ENCODE data around the gene CCR1. TPM values are rescaled to one million over a fixed set of nuclear protein-coding genes. Genes with fewer than 3 reads are reported as not detected.

Gene CCR1
- polyA plus RNA-seq, 1 donor from 2014 or later = not detected

GRCh38 chr3:46194868-46195553 lies 13.1 kb downstream of the CCR1 start:
- H3K9ac ChIP-seq (ENCODE audit: low read length) = no peak overlapping the region
- TF ChIP-seq TAF1 (IDR thresholded peaks at IDR 0.05; ENCODE audit: low read depth) (no peak), SMC3 (conservative IDR thresholded peaks at IDR 0.05; ENCODE audit: poor library complexity) (no peak), POLR2AphosphoS5 (IDR thresholded peaks at IDR 0.05) (no peak), EZH2 (IDR thresholded peaks at IDR 0.05; ENCODE audit: borderline replicate concordance, insufficient read depth, low read length, poor library complexity, severe bottlenecking) (no peak), REST (IDR thresholded peaks at IDR 0.05; ENCODE audit: borderline replicate concordance) (no peak), CTCF (IDR thresholded peaks at IDR 0.05; ENCODE audit: poor library complexity, severe bottlenecking) (no peak)

DNA sequence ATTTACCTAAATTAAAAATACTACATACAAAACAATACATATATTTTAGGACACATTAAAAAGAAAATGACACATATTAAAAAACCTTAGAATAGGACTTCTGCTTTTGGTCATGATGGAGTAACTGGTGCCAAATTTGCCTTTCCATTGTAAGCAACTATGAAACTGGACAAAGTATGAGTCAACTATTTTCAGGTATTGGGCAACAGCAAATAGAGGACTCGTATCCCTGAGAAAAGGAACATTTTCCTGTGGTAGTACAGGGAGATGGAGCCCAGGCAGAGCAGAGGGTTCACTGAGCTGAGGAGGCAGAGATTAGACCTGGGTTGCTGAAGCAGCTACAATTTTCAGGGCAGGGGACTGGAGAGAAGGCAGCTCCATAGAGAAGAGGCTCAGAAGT lies 14.7 kb downstream of the CCR1 start:
- Histone ChIP-seq H3K79me2 (replicated peaks; ENCODE audit: insufficient read depth, low read length) (no peaks in the 10 kb centered on the region), H3K4me2 (ENCODE audit: low read length) (no peak overlapping the region), H3K4me3 (ENCODE audit: low read length) (no peak overlapping the region), H3F3A (ENCODE audit: insufficient read depth, low read length, poor library complexity, severe bottlenecking) (no peaks in the 10 kb centered on the region), H2AFZ (ENCODE audit: low read depth, low read length) (no peak overlapping the region), H3K36me3 (ENCODE audit: insufficient read depth, low read length) (no peaks in the 10 kb centered on the region), H3K9me3 (ENCODE audit: low read length) (peaks cover 3% of the 10 kb centered on the region), H3K27me3 (ENCODE audit: insufficient read depth, low read depth, low read length) (no peaks in the 10 kb centered on the region), H4K20me1 (ENCODE audit: insufficient read depth) (no peaks in the 10 kb centered on the region), H3K27ac (ENCODE audit: low read length) (no peak overlapping the region), H3K9ac (ENCODE audit: low read length) (no peak overlapping the region), H3K9me2 (ENCODE audit: insufficient read depth, low read length) (no peaks in the 10 kb centered on the region)
- TF ChIP-seq SMC3 (conservative IDR thresholded peaks at IDR 0.05; ENCODE audit: poor library complexity) = no peak
- no peak for TF ChIP-seq MXI1 (conservative IDR thresholded peaks at IDR 0.05; ENCODE audit: poor library complexity, severe bottlenecking)
- no peak for TF ChIP-seq EZH2 (IDR thresholded peaks at IDR 0.05; ENCODE audit: borderline replicate concordance, insufficient read depth, low read length, poor library complexity, severe bottlenecking)
- no peak for TF ChIP-seq POLR2AphosphoS5 (IDR thresholded peaks at IDR 0.05)
- no peak for TF ChIP-seq TAF1 (IDR thresholded peaks at IDR 0.05; ENCODE audit: low read depth)
- no peak for TF ChIP-seq REST (IDR thresholded peaks at IDR 0.05; ENCODE audit: borderline replicate concordance)
- no peak for TF ChIP-seq EP300 (conservative IDR thresholded peaks at IDR 0.05; ENCODE audit: poor library complexity, severe bottlenecking)
- no peak for TF ChIP-seq RAD21 (conservative IDR thresholded peaks at IDR 0.05)
- TF ChIP-seq CTCF (IDR thresholded peaks at IDR 0.05; ENCODE audit: poor library complexity, severe bottlenecking) = no peak

More at GRCh38 chr3:46194868-46195553, 13.1 kb downstream of the CCR1 start:
- Histone ChIP-seq H2AFZ (ENCODE audit: low read depth, low read length) (no peak overlapping the region), H3K27ac (ENCODE audit: low read length) (no peak overlapping the region), H3K36me3 (ENCODE audit: insufficient read depth, low read length) (no peaks in the 10 kb centered on the region), H3K79me2 (replicated peaks; ENCODE audit: insufficient read depth, low read length) (no peaks in the 10 kb centered on the region), H3F3A (ENCODE audit: insufficient read depth, low read length, poor library complexity, severe bottlenecking) (no peaks in the 10 kb centered on the region), H3K27me3 (ENCODE audit: insufficient read depth, low read depth, low read length) (no peaks in the 10 kb centered on the region), H3K9me2 (ENCODE audit: insufficient read depth, low read length) (no peaks in the 10 kb centered on the region), H3K4me2 (ENCODE audit: low read length) (no peak overlapping the region), H3K4me3 (ENCODE audit: low read length) (no peak overlapping the region), H4K20me1 (ENCODE audit: insufficient read depth) (no peaks in the 10 kb centered on the region), H3K9me3 (ENCODE audit: low read length) (peaks cover 3% of the 10 kb centered on the region)
